GM20000 (cell line): ENCODE results near the gene SCN2A.

Source experiments
- DNase-seq: peaks from one replicate; pipeline ENCODE4 v3.0.0; 2012; ENCODE audit warnings: low spot score
- TF ChIP-seq, protein P1 (sequence below): IDR thresholded peaks from 2 replicates; pipeline ENCODE4 v1.5.1; 2012; ENCODE audit warnings: mild to moderate bottlenecking, control low read depth; ENCODE audit errors: extremely low read depth, missing control alignments

SCN2A gene

DNA sequence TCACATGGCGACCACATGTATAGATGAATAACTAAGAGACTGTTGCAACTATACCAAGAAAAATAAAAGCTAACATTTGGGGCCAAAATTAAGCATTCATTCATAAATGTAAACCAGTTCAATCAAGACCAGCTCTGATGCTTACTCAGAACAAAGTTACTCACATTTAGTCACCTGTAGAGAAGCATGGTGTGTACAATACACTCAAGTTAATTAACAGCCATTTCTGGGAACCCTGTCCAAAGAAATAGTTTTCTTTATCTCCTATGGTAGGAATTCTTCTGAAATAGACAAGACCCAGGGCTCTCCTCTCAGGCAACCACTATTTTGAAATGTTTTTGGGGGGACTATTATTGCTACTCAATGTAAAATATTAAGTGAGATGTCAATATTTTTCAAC lies 37.0 kb upstream of the SCN2A start:
- TF ChIP-seq, protein P1, sequence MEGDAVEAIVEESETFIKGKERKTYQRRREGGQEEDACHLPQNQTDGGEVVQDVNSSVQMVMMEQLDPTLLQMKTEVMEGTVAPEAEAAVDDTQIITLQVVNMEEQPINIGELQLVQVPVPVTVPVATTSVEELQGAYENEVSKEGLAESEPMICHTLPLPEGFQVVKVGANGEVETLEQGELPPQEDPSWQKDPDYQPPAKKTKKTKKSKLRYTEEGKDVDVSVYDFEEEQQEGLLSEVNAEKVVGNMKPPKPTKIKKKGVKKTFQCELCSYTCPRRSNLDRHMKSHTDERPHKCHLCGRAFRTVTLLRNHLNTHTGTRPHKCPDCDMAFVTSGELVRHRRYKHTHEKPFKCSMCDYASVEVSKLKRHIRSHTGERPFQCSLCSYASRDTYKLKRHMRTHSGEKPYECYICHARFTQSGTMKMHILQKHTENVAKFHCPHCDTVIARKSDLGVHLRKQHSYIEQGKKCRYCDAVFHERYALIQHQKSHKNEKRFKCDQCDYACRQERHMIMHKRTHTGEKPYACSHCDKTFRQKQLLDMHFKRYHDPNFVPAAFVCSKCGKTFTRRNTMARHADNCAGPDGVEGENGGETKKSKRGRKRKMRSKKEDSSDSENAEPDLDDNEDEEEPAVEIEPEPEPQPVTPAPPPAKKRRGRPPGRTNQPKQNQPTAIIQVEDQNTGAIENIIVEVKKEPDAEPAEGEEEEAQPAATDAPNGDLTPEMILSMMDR = no peak
- no peak for DNase-seq

DNA sequence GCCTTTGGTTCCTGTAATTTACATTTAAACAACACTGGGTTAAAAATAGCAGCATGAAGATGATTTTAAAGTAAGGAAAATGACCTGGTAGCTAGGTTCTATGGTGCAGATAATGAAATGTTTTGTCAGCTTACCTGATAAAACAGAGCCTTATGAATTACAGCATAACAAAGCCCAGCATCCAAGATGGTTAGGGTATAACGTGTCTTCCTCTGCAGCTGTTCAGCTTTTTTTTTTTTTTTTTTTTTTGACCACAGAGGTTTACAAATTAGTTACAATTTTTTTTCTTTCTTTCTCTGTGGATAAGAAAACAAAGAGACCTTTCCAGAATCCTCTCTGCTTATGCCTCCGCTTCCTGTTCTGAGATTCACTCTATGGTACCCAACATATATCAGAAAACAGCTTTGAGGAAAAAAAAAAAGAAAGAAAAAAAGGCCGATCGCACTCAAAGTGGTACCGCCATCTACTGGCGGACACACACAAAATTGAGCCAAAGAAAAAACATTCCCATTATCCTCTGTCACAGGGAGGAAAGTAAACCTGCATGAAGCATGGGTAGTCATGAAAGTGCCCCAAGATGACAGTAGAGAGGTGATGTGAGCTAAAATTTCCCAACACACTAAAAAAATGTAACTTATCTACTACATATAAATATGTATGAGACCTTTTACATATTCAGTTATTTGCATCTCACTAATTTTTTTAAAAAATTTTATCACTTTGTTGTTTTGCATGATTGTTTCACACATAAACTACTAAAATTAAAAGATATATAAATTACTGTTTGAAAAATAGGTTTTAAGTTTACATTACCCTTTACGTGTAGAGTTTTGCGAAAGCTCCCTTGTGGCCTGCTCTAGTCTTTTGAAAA lies 35.3 kb upstream of the SCN2A start, which contains the start of gene SCN3A:
TSS of gene SCN3A (minus strand) at position 362 of the 871 bp plus-strand sequence. CDS start 27,656 bp downstream, outside the sequence.
- TF ChIP-seq, protein P1 = peak; percentile 45
- DNase-seq = peak; percentile 14

- DNase-seq = no peak
- TF ChIP-seq, protein P1 = no peak
Measured at GRCh38 chr2:165205865-165206264, 33.3 kb upstream of the SCN2A start.

- no peak for DNase-seq
- TF ChIP-seq, protein P1 = no peak
Measured at GRCh38 chr2:165208094-165208493, 31.1 kb upstream of the SCN2A start.

DNA sequence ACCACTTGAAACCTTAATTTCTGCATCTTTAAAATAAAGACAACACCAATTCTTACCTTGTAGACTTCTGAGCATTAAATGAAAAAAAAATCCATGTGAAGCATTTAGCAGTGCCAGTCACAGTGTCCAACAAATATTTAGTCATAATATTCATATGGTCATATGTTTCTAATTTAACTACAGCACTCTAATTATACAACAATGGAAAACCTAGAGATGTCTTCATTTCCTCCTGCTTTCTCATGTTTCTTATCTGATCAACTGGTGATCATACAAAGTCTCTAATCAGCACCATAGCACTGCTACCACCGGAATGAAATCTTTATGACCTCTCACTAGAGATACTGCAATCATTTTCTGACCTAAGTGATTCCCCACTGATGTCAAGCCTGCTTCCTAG lies 25.1 kb upstream of the SCN2A start:
- TF ChIP-seq, protein P1 = no peak
- DNase-seq = no peak

DNA sequence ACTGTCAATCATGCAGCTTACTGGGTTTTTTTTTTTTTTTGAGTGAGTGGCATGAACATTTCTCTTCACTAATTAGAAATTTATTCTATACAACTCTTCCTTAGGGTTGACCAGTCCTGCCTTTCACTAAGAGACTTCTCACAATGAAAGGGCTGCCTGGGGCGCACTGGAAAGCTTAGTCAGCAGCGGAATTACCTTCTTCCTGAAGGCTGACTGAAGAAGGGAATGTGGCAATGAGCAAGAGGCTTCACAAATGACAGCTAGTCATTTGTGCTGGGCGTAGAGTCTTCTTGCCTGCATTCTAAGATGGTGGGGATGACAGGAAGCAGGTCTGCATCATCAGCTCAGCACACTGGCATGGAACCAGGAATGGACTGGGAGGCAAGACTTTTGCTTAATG lies 19.7 kb upstream of the SCN2A start:
- TF ChIP-seq, protein P1 = no peak

GRCh38 chr2:165224941-165225340 lies 14.3 kb upstream of the SCN2A start:
- TF ChIP-seq, protein P1 = no peak
- no peak for DNase-seq

More for the DNA sequence above, 19.7 kb upstream of the SCN2A start:
- DNase-seq = no peak
